HL-60 (cell line): ENCODE measurements around the gene FBXL14.
"Not testable (repeated sequence)": the region's sequence is repeated elsewhere in the genome, so short reads cannot be mapped to it uniquely, and the experiment has no call there.

Experiments
- DNase-seq, 2 experiments: peaks; one replicate each; pipeline ENCODE4 v3.0.0-alpha.2; 2010 to 2020; ENCODE audit warnings: low read depth in 1 of 2, low spot score in 1 of 2
- H3K27ac ChIP-seq: fragments of 250-450 bp; sonication (Bioruptor Pico); replicated peaks from 2 replicates; pipeline ENCODE4 v1.5.1; 2020; ENCODE audit warnings: mild to moderate bottlenecking, moderate library complexity
- H3K27me3 ChIP-seq: fragments of 250-450 bp; sonication (Bioruptor Pico); 2 replicates; pipeline ENCODE4 v1.5.1; 2021; ENCODE audit warnings: mild to moderate bottlenecking, moderate library complexity; ENCODE audit not compliant: insufficient read depth, poor library complexity, severe bottlenecking
- H3K4me3 ChIP-seq: replicated peaks from 2 replicates; pipeline ENCODE4 v1.5.1; 2011; ENCODE audit warnings: mild to moderate bottlenecking, control low read depth, low read length; ENCODE audit not compliant: insufficient read depth
- CTCF ChIP-seq: IDR thresholded peaks from one replicate; pipeline ENCODE4 v1.5.1; 2011; ENCODE audit warnings: low read length, control low read depth, inconsistent platforms; ENCODE audit not compliant: insufficient read depth
- GABPA ChIP-seq: IDR thresholded peaks from 2 replicates; pipeline ENCODE4 v1.6.1; 2012; ENCODE audit warnings: low read depth
- POLR2AphosphoS5 ChIP-seq: IDR thresholded peaks from 2 replicates; pipeline ENCODE4 v1.6.1; 2012; ENCODE audit warnings: low read depth
- REST ChIP-seq: IDR thresholded peaks from 2 replicates; pipeline ENCODE4 v1.6.1; 2012; ENCODE audit warnings: low read depth; ENCODE audit not compliant: insufficient replicate concordance
- SPI1 ChIP-seq: IDR thresholded peaks from 2 replicates; pipeline ENCODE4 v1.6.1; 2012; ENCODE audit warnings: low read depth, mild to moderate bottlenecking, borderline replicate concordance

The FBXL14 gene

GRCh38 chr12:1604464-1604863 lies 10.1 kb upstream of the FBXL14 start:
- no peak overlapping the region for H3K4me3 ChIP-seq
- no peak for DNase-seq
- no peaks in the 10 kb centered on the region for H3K27me3 ChIP-seq
- no peak overlapping the region for H3K27ac ChIP-seq
- TF ChIP-seq POLR2AphosphoS5 (no peak), SPI1 (no peak), CTCF (no peak), REST (no peak), GABPA (no peak)

GRCh38 chr12:1603269-1603993 lies 9.1 kb upstream of the FBXL14 start:
- no peak for TF ChIP-seq SPI1
- no peak for TF ChIP-seq CTCF
- no peak for TF ChIP-seq POLR2AphosphoS5
- no peak for TF ChIP-seq GABPA
- no peak for TF ChIP-seq REST
- no peaks in the 10 kb centered on the region for H3K27me3 ChIP-seq
- no peak overlapping the region for H3K27ac ChIP-seq
- no peak overlapping the region for H3K4me3 ChIP-seq
- no peak for DNase-seq

GRCh38 chr12:1602706-1603105 lies 8.3 kb upstream of the FBXL14 start:
- H3K27me3 ChIP-seq, DNase-seq, H3K27ac ChIP-seq, H3K4me3 ChIP-seq: not testable (repeated sequence)

- Histone ChIP-seq H3K4me3 (no peak overlapping the region), H3K27ac (no peak overlapping the region), H3K27me3 (no peaks in the 10 kb centered on the region)
- no peak for DNase-seq
- no peak for TF ChIP-seq CTCF
- no peak for TF ChIP-seq GABPA
- no peak for TF ChIP-seq REST
- no peak for TF ChIP-seq SPI1
- no peak for TF ChIP-seq POLR2AphosphoS5
Observed at GRCh38 chr12:1598757-1599156, 4.4 kb upstream of the FBXL14 start.
